IMR-90 (cell line): ENCODE results near the gene PLPP6. TPM values are rescaled to one million over a fixed set of nuclear protein-coding genes. Genes with fewer than 3 reads are reported as not detected.

Source experiments
- ATAC-seq: fragments of 200-7000 bp; cut with Tn5 transposase; 2 replicates; pipeline ENCODE4 v1.9.1; 2020; ENCODE audit warnings: low read depth, mild to moderate bottlenecking, moderate library complexity
- BruUV-seq: library from RNA; stranded (reverse); fragments of 400-500 nt; replicated peaks from 2 replicates; lab custom pipeline; 2021; lab: Mats Ljungman, UMichigan
- CTCF ChIA-PET: fragments of 300-600 bp; formaldehyde crosslinking; extraction: SDS; loops from one replicate; lab custom pipeline; 2021; ENCODE audit warnings: antibody characterized with exemption; lab: Yijun Ruan, JAX
- POLR2A ChIA-PET: fragments of 300-600 bp; sonication (Branson Sonifier 250); formaldehyde crosslinking; loops from one replicate; lab custom pipeline; 2022; ENCODE audit warnings: antibody characterized with exemption; ENCODE audit not compliant: unreplicated experiment; lab: Charles Lee
- DNase-seq: peaks from one replicate; pipeline ENCODE4 v3.0.0; 2013
- H2AFZ ChIP-seq: replicated peaks from 2 replicates; pipeline ENCODE3; 2013; ENCODE audit warnings: low read length, mild to moderate bottlenecking; ENCODE audit not compliant: poor library complexity
- H2AK5ac ChIP-seq: 2 replicates; pipeline ENCODE4 v1.6.1; 2013; ENCODE audit warnings: low read depth, low read length, inconsistent platforms
- H2AK9ac ChIP-seq: replicated peaks from 2 replicates; pipeline ENCODE3; 2013; ENCODE audit warnings: mild to moderate bottlenecking, low read depth, low read length, moderate library complexity; ENCODE audit not compliant: poor library complexity
- H2BK120ac ChIP-seq: 2 replicates; pipeline ENCODE4 v1.6.1; 2013; ENCODE audit warnings: low read depth, low read length, inconsistent platforms
- H2BK15ac ChIP-seq: 3 replicates; pipeline ENCODE4 v1.6.1; 2013; ENCODE audit warnings: low read depth, low read length, inconsistent platforms
- H2BK20ac ChIP-seq: 2 replicates; pipeline ENCODE4 v1.6.1; 2013; ENCODE audit warnings: low read depth, mild to moderate bottlenecking, inconsistent platforms, low read length, moderate library complexity
- H2BK5ac ChIP-seq: 2 replicates; pipeline ENCODE4 v1.6.1; 2013; ENCODE audit warnings: mild to moderate bottlenecking, low read depth, low read length, inconsistent platforms; ENCODE audit not compliant: poor library complexity, severe bottlenecking
- H3K14ac ChIP-seq: replicated peaks from 2 replicates; pipeline ENCODE4 v1.6.1; 2013; ENCODE audit warnings: low read depth, low read length, inconsistent platforms
- H3K18ac ChIP-seq: 2 replicates; pipeline ENCODE4 v1.6.1; 2013; ENCODE audit warnings: low read depth, low read length, control low read depth
- H3K23ac ChIP-seq: 2 replicates; pipeline ENCODE4 v1.6.1; 2013; ENCODE audit warnings: low read depth, low read length, inconsistent platforms
- H3K27ac ChIP-seq: 2 replicates; pipeline ENCODE4 v1.5.1; 2013; ENCODE audit warnings: mild to moderate bottlenecking, control low read depth, low read length; ENCODE audit not compliant: insufficient read depth
- H3K27me3 ChIP-seq: 2 replicates; pipeline ENCODE4 v1.6.1; 2013; ENCODE audit warnings: low read length; ENCODE audit not compliant: control insufficient read depth, insufficient read depth
- H3K36me3 ChIP-seq: 2 replicates; pipeline ENCODE4 v1.6.1; 2013; ENCODE audit warnings: low read length, mixed read lengths; ENCODE audit not compliant: control insufficient read depth, insufficient read depth
- H3K4ac ChIP-seq: 2 replicates; pipeline ENCODE4 v1.6.1; 2013; ENCODE audit warnings: low read depth, low read length, inconsistent platforms
- H3K4me1 ChIP-seq: 2 replicates; pipeline ENCODE4 v1.6.1; 2013; ENCODE audit warnings: low read length, mixed read lengths; ENCODE audit not compliant: control insufficient read depth, insufficient read depth
- H3K4me2 ChIP-seq: 2 replicates; pipeline ENCODE4 v1.6.1; 2013; ENCODE audit warnings: low read depth, mild to moderate bottlenecking, control low read depth, low read length, moderate library complexity
- H3K4me3 ChIP-seq: 2 replicates; pipeline ENCODE4 v1.5.1; 2013; ENCODE audit warnings: low read depth, mild to moderate bottlenecking, control low read depth, low read length, moderate library complexity; ENCODE audit not compliant: insufficient read depth
- H3K56ac ChIP-seq: 2 replicates; pipeline ENCODE4 v1.6.1; 2013; ENCODE audit warnings: low read length, inconsistent platforms; ENCODE audit not compliant: insufficient read depth; ENCODE audit errors: extremely low read depth
- H3K79me1 ChIP-seq, 2 experiments: 2 replicates each; pipeline ENCODE4 v1.6.1; 2013; ENCODE audit warnings: low read length in 2 of 2, inconsistent platforms in 1 of 2, low read depth in 1 of 2
- H3K9ac ChIP-seq: 2 replicates; pipeline ENCODE4 v1.6.1; 2013; ENCODE audit warnings: low read depth, low read length, control low read depth
- H3K9me1 ChIP-seq: 2 replicates; pipeline ENCODE4 v1.6.1; 2013; ENCODE audit warnings: low read length, inconsistent platforms; ENCODE audit not compliant: insufficient read depth
- H3K9me3 ChIP-seq: 2 replicates; pipeline ENCODE4 v1.6.1; 2013; ENCODE audit warnings: low read length; ENCODE audit not compliant: control insufficient read depth, insufficient read depth
- H4K20me1 ChIP-seq: 2 replicates; pipeline ENCODE4 v1.6.1; 2013; ENCODE audit warnings: low read length, inconsistent platforms; ENCODE audit not compliant: insufficient read depth
- H4K5ac ChIP-seq: 2 replicates; pipeline ENCODE4 v1.6.1; 2013; ENCODE audit warnings: mild to moderate bottlenecking, low read depth, low read length, control low read depth
- H4K8ac ChIP-seq, 2 experiments: 2 replicates each; pipeline ENCODE4 v1.6.1; 2013; ENCODE audit warnings: low read depth in 2 of 2, low read length in 2 of 2, control low read depth in 1 of 2, inconsistent platforms in 1 of 2
- H4K91ac ChIP-seq: 2 replicates; pipeline ENCODE4 v1.6.1; 2013; ENCODE audit warnings: low read depth, low read length, inconsistent platforms; ENCODE audit not compliant: insufficient read depth
- BHLHE40 ChIP-seq: fragments of 150-350 bp; IDR thresholded peaks from 2 replicates; pipeline ENCODE4 v1.6.1; 2016; ENCODE audit warnings: mild to moderate bottlenecking, low read depth, low read length
- CEBPB ChIP-seq: IDR thresholded peaks from 2 replicates; pipeline ENCODE4 v1.6.1; 2012; ENCODE audit warnings: low read depth, low read length, improper control_type of control experiment
- CHD1 ChIP-seq: IDR thresholded peaks from 2 replicates; pipeline ENCODE4 v1.6.1; 2012; ENCODE audit warnings: low read depth, low read length, improper control_type of control experiment
- CTCF ChIP-seq: conservative IDR thresholded peaks from 2 replicates; pipeline ENCODE4 v1.5.1; 2012; ENCODE audit warnings: mild to moderate bottlenecking, low read depth, low read length, improper control_type of control experiment
- ELK1 ChIP-seq: fragments of 150-350 bp; IDR thresholded peaks from 2 replicates; pipeline ENCODE4 v1.6.1; 2016; ENCODE audit warnings: low read depth, mild to moderate bottlenecking, low read length, moderate library complexity, borderline replicate concordance
- FOS ChIP-seq: fragments of 150-350 bp; IDR thresholded peaks from 2 replicates; pipeline ENCODE4 v1.6.1; 2016; ENCODE audit warnings: low read depth, low read length
- MAFK ChIP-seq: IDR thresholded peaks from 2 replicates; pipeline ENCODE4 v1.6.1; 2012; ENCODE audit warnings: low read depth, low read length, improper control_type of control experiment
- MAZ ChIP-seq: IDR thresholded peaks from 2 replicates; pipeline ENCODE4 v1.6.1; 2012; ENCODE audit warnings: low read depth, mild to moderate bottlenecking, low read length, improper control_type of control experiment, moderate library complexity, borderline replicate concordance
- MXI1 ChIP-seq: IDR thresholded peaks from 2 replicates; pipeline ENCODE4 v1.6.1; 2012; ENCODE audit warnings: low read depth, mild to moderate bottlenecking, low read length, moderate library complexity, borderline replicate concordance
- NFE2L2 ChIP-seq: fragments of 150-350 bp; IDR thresholded peaks from 2 replicates; pipeline ENCODE4 v1.6.1; 2016; ENCODE audit warnings: low read depth, mild to moderate bottlenecking, low read length
- POLR2A ChIP-seq: IDR thresholded peaks from 2 replicates; pipeline ENCODE4 v1.6.1; 2012; ENCODE audit warnings: mild to moderate bottlenecking, low read depth, low read length
- RAD21 ChIP-seq: IDR thresholded peaks from 2 replicates; pipeline ENCODE4 v1.6.1; 2012; ENCODE audit warnings: low read length, improper control_type of control experiment
- RCOR1 ChIP-seq: IDR thresholded peaks from 2 replicates; pipeline ENCODE4 v1.6.1; 2012; ENCODE audit warnings: mild to moderate bottlenecking, low read length, improper control_type of control experiment; ENCODE audit not compliant: insufficient replicate concordance
- RFX5 ChIP-seq: IDR thresholded peaks from 2 replicates; pipeline ENCODE4 v1.8.0; 2012; ENCODE audit warnings: low read depth, mild to moderate bottlenecking, low read length, moderate library complexity
- SMC3 ChIP-seq: fragments of 150-350 bp; IDR thresholded peaks from 2 replicates; pipeline ENCODE4 v1.6.1; 2016; ENCODE audit warnings: low read depth, mild to moderate bottlenecking, antibody characterized with exemption, low read length, moderate library complexity
- USF2 ChIP-seq: fragments of 150-350 bp; IDR thresholded peaks from 2 replicates; pipeline ENCODE4 v1.6.1; 2017; ENCODE audit warnings: mild to moderate bottlenecking, antibody characterized with exemption, low read length, low read depth
- WGBS, 2 experiments: methylation state at CpG; one replicate each; pipeline versions ENCODE4 v1.1.5 to v1.1.7; 2013; ENCODE audit warnings: missing lambda C conversion rate in 2 of 2; ENCODE audit not compliant: insufficient read length in 1 of 2; ENCODE audit errors: extremely low coverage in 2 of 2; 5-methylcytosine and 5-hydroxymethylcytosine counted together
- dilution Hi-C: fragments of 300-500 bp; cut with HindIII; formaldehyde crosslinking; loops from one replicate; pipeline ENCODE4 v1.14.3; 2018; ENCODE audit warnings: low sequenced_read_pairs; ENCODE audit not compliant: unreplicated experiment
- in situ Hi-C: fragments of 300-500 bp; cut with MboI; formaldehyde crosslinking; loops from 3 replicates; pipeline ENCODE4 v1.14.3; 2019; ENCODE audit warnings: low sequenced_read_pairs, inconsistent platforms, mixed read lengths
- intact Hi-C: fragments of 100-400 bp; cut with micrococcal nuclease; formaldehyde crosslinking; loops from 2 replicates; pipeline ENCODE4 v1.10.0; 2022
- polyA plus RNA-seq, 3 experiments: library from polyadenylated mRNA; depleted of rRNA; stranded (reverse); fragments of >200 nt; gene quantifications; 2 replicates each; pipeline ENCODE4 v1.2.3, GENCODE V29; 2012; ENCODE audit warnings: low replicate concordance in 1 of 3
- total RNA-seq: library from RNA; depleted of rRNA; stranded (reverse); fragments of >200 nt; gene quantifications from 2 replicates; pipeline ENCODE4 v1.2.3, GENCODE V29; 2012

Gene PLPP6
- total and polyA plus RNA-seq, 2 of the 4 experiments (the other 2 are of a cell fraction): 3.4 to 5.9 TPM

- Histone ChIP-seq H2AFZ (no peak overlapping the region), H2BK20ac (no peak overlapping the region), H3K14ac (no peak overlapping the region), H2BK15ac (no peak overlapping the region), H2BK120ac (no peak overlapping the region), H3K79me1 (peaks cover 7 to 8% of the 10 kb centered on the region in 2 experiments; a peak in 3 of 4 replicates), H3K18ac (no peak overlapping the region), H3K9me3 (no peaks in the 10 kb centered on the region), H3K4me1 (peaks cover 7% of the 10 kb centered on the region), H3K56ac (no peak overlapping the region), H4K91ac (no peak overlapping the region), H3K4me2 (no peak overlapping the region), H3K23ac (no peak overlapping the region), H3K9ac (no peak overlapping the region), H3K4ac (no peak overlapping the region), H4K20me1 (no peaks in the 10 kb centered on the region), H2AK9ac (no peak overlapping the region), H2BK5ac (no peak overlapping the region), H4K8ac (no peak overlapping the region), H4K5ac (no peak overlapping the region), H3K27ac (no peak overlapping the region), H3K36me3 (no peaks in the 10 kb centered on the region), H2AK5ac (no peak overlapping the region), H3K4me3 (no peak overlapping the region), H3K9me1 (peaks cover 6% of the 10 kb centered on the region), H3K27me3 (no peaks in the 10 kb centered on the region; the same call in 1 of the 2 replicates)
- no peak for DNase-seq
- ChIA-PET POLR2A (no interaction called here), CTCF (no interaction called here)
- intact Hi-C loops (loop anchor here (10.0 kb wide), 1 partner anchor 353 kb away; no protein-coding TSS in a partner anchor), dilution Hi-C loops (no loop called here), in situ Hi-C loops (no loop called here)
- WGBS, 2 experiments: no CpG with 5 or more reads among the region's 1 CpG
- no TSS peak for BruUV-seq
- TF ChIP-seq RFX5 (no peak), ELK1 (no peak), CHD1 (no peak), BHLHE40 (no peak), POLR2A (no peak), RAD21 (no peak), CEBPB (no peak), MAZ (no peak), MAFK (no peak), FOS (no peak), MXI1 (no peak), USF2 (no peak), RCOR1 (no peak), NFE2L2 (no peak), CTCF (no peak), SMC3 (no peak)
- no peak for ATAC-seq
Observed at GRCh38 chr9:4667681-4668080, 5.6 kb downstream of the PLPP6 start.
